AG08396 (cell line): ENCODE measurements around the gene ZNF479.
"Not testable (repeated sequence)": the region's sequence is repeated elsewhere in the genome, so short reads cannot be mapped to it uniquely, and the experiment has no call there.

Experiments used
- DNase-seq: peaks from one replicate; pipeline ENCODE4 v3.0.0; 2012; ENCODE audit warnings: low spot score, mixed read lengths

ZNF479 gene

DNA sequence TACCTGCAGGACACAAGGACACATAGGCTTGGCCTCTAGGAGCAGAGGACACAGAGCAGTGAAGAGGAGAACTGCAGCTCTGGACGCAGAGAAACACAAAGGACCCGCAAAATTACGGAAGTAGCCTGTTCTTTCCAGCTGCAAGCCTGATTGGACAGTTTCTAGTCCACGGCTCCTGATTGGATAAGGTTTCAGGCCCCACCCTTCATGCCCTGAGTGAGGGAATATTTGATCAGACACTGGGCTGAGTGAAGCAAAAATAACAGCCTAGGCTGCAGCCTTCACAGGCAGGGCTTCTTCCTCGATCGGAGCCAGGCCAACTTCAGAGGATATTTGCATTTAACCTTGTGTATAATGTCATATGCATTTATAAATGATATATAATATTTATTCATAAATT, at the start of gene ZNF479:
Gene ZNF479, minus strand, starts transcription at position 101 of the 400 bp plus-strand sequence. CDS start 112 bp downstream, outside the sequence.
- DNase-seq: not testable (repeated sequence)

DNA sequence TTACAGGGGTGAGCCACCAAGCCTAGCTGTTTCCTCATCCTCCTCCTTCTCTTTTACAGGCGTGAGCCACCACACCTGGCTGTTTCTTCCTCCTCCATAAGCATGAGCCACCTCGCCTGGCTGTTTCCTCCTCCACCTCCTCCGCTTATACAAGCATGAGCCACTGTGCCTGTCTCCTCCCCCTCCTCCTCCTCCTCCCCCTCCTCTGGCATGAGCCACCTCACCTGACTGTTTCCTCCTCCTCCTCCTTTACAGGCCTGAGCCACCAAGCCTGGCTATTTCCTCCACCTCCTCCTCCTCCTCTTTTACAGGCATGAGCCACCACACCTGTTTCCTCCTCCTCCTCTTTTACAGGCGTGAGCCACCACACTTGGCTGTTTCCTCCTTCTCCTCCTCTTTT, 49.8 kb upstream of the ZNF479 start:
- no peak for DNase-seq

DNA sequence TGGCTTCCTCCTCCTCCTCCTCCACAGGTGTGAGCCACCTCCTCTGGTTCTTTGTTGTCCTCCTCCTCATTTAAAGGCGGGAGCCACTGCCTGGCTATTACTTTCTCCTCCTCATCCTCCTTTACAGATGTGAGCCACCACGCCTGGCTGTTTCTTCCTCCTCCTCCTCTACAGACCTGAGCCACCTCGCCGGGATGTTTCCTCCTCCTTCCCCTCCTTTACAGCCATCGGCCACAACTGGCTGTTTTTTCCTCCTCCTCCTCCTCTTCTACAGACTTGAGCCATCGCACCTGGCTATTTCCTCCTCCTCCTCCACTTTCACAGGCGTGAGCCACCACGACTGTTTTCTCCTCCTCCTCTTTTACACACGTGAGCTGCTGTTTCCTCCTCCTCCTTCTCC, 49.0 kb upstream of the ZNF479 start:
- no peak for DNase-seq

DNA sequence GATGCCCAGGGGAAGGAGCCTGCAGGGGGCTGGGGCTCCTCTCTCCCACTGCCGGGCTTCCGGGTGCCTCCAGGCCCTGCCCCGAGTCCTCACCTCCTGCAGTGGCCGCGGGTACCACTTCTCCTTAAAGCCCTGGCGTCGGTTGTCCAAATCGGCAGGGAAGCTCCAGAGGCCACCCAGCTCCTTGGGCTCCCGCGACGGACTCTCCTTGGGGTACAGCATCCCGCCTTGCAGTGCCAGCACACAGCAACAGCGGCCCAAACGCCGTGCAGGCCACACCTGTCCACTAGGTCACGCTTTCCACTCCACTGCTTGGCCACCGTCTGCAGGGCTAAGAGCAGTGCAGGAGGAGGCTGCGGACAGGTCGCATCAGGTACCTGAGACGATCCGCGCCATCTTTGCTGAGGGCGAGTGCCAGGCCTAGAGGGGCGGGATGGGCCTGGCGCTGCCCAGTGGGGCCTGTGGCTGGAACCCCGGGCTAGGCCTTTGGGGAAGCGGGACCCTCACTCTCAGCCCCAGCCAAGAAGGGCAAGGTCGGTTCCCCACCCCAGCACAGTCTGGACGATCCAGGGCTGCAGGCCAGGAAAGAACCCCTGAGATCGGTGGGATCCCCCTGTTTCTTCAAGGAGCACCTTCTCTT, 47.7 kb upstream of the ZNF479 start:
- no peak for DNase-seq

DNA sequence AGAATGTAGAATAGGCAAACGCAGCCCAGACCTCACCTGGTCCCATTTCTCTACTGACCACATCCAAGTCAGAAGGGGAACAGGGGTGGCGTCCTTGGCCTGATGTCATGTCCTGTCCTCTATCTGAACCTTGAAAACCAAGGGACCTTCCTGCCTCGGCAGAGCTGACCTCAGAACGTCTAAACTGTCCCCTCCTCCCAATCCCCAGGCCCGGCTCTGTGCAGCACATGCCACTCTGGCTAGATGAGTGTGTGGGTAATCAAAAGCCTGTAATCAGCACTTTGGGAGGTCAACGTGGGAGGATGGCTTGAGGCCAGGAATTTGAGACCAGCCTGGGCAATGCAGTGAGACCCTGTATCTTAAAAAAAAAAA, 46.5 kb upstream of the ZNF479 start:
- no peak for DNase-seq

DNA sequence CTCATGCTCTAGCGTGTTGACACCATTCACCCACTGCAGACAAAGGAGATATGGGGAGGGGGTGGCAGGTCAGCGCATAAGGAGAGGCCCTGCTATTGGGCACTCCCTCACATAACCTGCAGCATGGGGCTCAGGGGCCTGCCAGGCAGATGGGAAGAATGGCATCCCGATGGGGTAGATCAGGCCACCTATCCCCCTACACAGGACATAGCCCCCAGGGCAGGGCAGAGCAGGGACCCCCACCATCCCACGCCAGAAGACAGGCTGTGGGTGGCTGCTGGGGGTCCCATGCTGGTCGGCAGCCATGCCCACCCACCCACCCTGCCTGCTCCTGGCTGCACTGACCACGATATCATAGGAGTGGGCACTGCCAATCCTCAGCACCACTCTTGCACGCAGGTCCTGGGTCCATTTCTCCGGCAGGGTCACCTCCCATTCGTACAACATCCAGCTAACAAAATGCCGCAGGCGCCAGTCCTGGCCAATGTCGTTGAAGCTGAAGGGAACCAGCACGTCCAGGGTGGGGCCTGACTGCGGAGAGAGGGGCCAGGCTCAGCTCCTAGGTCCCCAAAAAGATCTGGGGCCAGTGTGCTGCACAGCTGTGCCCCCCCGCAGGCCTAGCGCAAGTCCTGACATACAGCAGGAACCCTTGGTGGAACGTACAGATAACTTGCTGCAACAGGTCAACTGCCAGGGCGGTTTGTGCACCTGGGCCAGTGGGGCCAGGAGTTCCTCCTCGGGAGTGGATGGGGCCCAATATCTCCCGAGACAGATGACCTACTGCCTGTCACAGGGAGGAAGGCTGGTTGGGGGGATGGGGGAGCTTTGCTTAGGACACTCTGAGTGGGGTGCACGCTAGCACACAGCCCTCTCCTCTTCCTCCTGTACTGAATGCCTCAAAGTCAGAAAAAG, 45.9 kb upstream of the ZNF479 start:
- DNase-seq: no peak

DNA sequence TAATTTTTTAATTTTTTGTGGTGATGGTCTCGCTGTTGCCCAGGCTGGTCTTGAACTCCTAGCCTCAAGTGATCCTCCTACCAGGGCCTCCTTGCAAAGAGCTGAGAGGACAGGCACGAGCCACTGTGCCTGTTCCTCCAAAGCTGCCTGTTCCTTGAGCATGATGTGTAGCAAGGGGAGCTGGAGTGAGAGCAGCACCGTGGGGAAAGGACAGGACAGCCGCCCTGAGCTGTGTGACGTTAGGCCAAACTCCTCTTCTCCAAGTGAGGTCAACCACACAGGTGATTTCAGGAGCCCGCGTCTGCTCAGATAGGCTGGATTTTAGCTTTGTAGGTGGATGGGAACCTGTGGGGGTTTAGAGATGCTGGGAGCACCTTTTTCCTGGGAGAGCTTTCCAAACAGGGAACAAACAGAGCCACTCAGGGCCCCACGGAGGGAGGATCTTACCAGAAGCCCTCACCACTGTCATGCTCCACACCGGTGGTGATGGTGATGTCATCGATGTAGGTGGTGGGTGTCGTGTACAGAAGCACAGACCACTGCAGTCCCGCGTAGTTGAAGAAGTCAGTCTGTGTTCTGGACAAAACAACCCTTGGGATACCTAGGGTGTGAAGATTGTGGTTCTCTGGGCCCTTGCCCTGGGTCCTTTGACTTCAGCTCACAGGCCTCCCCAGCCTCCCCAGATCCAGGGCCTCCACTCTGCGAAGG, 44.8 kb upstream of the ZNF479 start:
- no peak for DNase-seq

DNA sequence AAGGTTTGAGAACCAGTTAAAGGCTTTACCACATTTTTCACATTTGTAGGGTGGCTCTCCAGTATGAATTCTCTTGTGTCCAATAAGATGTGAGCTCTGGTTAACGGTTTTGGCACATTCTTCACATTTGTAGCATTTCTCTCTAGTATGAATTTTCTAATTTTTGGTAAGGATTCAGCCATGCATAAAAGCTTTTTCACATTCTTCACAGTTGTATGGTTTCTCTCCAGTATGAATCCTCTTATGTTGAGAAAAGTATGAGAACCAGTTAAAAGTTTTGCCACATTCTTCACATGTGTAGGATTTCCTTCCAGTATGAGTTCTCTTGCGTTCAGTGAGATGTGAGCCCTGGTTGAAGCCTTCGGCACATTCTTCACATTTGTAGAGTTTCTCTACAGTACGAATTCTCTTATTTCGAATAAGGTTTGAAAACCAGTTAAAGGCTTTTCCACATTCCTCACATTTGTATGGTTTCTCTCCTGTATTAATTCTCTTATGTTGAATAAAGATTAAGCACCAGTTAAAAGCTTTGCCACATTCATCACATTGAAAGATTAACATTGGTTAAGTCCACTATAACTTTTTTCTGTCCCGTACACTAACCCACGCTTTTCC, 33.2 kb upstream of the ZNF479 start:
- no peak for DNase-seq

DNA sequence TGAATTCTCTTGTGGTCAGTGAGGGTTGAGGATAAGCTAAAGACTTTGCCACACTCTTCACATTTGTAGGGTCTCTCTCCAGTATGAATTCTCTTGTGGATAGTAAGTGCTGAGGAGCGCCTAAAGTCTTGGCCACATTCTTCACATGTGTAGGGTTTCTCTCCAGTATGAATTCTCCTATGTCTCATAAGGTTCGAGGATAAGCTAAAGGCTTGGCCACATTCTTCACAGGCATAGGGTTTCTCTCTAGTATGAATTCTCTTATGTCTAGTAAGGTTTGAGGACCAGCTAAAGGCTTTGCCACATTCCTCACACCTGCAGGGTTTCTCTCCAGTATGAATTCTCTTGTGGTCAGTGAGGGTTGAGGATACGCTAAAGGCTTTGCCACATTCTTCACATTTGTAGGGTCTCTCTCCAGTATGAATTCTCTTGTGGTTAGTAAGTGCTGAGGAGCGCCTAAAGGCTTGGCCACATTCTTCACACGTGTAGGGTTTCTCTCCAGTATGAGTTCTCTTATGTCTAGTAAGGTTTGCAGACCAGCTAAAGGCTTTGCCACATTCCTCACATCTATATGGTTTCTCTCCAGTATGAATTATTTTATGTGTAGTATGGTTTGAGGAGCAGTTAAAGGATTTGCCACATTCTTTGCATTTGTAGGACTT, 12.0 kb downstream of the ZNF479 start:
- DNase-seq: not testable (repeated sequence)
